Right ventricle myocardium inferior (tissue), 1 donor: ENCODE data around the gene CEBPZ. TPM values are rescaled to one million over a fixed set of nuclear protein-coding genes. Genes with fewer than 3 reads are reported as not detected.
A peak's percentile ranks its signal among the peaks of the same experiment; 100 is the strongest.

Experiments
- ATAC-seq: fragments of 200-7000 bp; cut with Tn5 transposase; one replicate; pipeline ENCODE4 v1.9.1; 2020; ENCODE audit warnings: mild to moderate bottlenecking, moderate library complexity
- DNase-seq: peaks from one replicate; pipeline ENCODE4 v3.0.0; 2021; ENCODE audit errors: missing footprints
- intact Hi-C: fragments of 100-400 bp; cut with DNase I; formaldehyde crosslinking; loops from one replicate; pipeline ENCODE4 v1.11.0; 2022
- total RNA-seq: library from RNA; stranded (reverse); fragmentation: NEBNext Ultra II Directional; extraction: Animal tissue kit (Norgen Biotek cat#: 25700); gene quantifications from one replicate; pipeline ENCODE4 v1.2.1, GENCODE V29; 2021
- donor health status: DM: no; HTN: yes; CAD: no; lungs with severe emphysema.

CEBPZ gene
- total RNA-seq, 1 donor from 2014 or later, result 32.3 TPM

- intact Hi-C loops, result no loop called here
- DNase-seq, result no peak
- no peak for ATAC-seq
Observed at GRCh38 chr2:37190290-37190689, 41.1 kb downstream of the CEBPZ start.

DNA sequence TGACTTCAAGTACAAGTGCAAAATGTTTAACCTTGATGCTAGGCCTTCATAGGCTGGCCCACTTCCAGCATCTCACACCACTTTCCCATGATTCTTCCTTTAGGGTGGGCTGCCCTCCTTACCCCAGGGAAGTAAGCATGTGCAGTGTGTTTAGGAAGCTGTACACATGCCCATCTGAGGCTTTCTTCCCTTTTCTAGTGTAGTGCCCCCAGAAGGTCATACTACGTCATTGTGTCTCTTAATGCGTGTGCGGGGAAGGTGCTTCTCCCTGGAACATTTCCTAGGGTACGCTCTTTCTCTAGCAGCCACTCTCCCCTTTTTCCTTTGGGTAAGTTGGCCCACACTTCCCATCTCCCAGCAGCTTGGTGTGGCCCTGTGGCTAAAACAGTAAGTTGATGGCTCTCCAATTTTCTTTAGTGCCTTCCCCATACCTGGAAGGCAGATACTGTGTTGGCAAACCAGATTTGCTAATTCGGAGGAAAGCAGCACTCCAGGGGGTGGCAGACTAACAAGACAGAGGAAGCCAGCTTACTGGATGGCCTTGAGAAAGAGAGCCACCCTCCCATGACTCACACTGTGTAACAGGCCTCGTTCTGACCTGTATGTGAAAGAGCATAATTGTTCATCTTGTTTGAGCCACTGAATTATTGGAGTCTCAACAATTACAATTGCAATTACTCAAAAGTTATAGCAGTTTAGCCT lies 41.8 kb downstream of the CEBPZ start:
- intact Hi-C loops, result no loop called here
- no peak for DNase-seq
- ATAC-seq, result no peak

DNA sequence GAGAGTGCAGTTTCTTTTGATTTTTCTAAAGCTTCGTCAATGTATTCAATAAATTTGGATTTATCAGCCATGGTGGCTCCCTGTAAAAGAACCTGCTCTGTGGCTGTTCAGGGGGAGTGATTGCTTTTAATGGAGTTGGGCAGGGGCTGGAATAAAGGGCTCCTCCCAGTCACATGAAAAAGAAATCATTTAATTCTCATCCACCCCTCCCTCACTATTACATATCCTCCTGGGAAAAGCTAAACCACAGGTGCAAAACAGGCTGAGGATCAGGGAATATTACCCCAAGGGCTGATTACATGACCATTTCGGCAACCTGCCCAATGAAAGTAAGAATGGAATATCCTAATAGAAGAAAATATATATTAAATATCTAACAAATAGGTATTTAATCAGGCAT lies 42.8 kb downstream of the CEBPZ start, which contains the start of gene SULT6B1:
SULT6B1 (minus strand) TSS at position 101 of the 400 bp plus-strand sequence; CDS start at position 71, 30 bp downstream.
- ATAC-seq (no peak), DNase-seq (no peak)
- intact Hi-C loops, result no loop called here

GRCh38 chr2:37181726-37182684 lies 49.4 kb downstream of the CEBPZ start:
- intact Hi-C loops, result no loop called here
- DNase-seq (no peak), ATAC-seq (no peak)

DNA sequence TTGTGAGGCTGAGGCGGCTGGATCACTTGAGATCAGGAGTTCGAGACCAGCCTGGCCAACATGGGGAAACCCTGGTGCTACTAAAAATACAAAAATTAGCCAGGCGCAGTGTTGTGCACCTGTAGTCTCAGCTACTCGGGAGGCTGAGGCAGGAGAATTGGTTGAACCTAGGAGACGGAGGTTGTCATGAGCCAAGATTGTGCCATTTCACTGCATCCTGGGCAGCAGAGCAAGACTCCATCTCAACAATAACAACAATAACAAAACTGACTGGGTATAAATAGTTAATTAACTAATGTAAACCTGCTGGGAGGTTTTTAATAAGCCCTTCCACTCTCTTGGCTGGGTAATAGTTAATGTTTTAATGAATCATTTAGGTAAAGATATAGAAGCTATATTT lies 50.8 kb downstream of the CEBPZ start:
- intact Hi-C loops, result no loop called here
- DNase-seq, result no peak
- ATAC-seq, result no peak

DNA sequence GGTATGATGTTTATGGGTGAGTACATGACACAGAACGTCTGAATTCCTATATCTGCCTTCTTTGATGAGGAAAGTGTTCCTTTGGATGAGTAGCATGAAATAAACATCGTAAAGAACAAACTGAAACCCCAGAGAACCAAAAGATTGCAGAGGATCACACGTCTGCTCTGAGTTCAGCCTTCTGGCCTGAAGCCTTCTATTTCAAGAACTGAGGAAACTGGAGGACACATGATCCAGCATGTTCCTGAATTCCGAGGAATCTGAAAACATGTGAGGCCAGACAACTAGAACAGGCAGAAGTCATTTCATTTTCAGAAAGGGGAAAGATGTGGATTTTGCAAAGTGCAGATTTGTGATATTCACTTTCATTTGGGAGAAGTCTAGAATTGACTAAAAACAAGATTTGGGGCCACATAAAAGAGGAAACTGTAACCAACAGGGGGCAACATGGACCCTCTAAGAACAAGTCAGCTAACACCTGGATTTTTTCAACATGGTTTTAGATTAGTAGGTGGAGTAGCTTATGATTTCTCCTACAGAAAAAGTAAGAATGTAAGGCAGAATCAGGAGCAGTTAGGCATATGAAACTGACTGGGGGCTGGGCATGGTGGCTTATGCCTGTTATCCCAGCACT lies 51.3 kb downstream of the CEBPZ start:
- ATAC-seq (no peak), DNase-seq (no peak)
- intact Hi-C loops, result no loop called here

GRCh38 chr2:37173741-37174140 lies 57.7 kb downstream of the CEBPZ start:
- intact Hi-C loops, result no loop called here
- DNase-seq (no peak), ATAC-seq (no peak)

GRCh38 chr2:37171624-37171950 lies 59.8 kb downstream of the CEBPZ start:
- no peak for DNase-seq
- intact Hi-C loops, result no loop called here
- no peak for ATAC-seq

- no peak for ATAC-seq
- DNase-seq, result peak; percentile 55
- intact Hi-C loops, result loop anchor here (10.0 kb wide), 1 partner anchor 706 kb away; no protein-coding TSS in a partner anchor
Observed at GRCh38 chr2:37168217-37168981, 63.0 kb downstream of the CEBPZ start.

DNA sequence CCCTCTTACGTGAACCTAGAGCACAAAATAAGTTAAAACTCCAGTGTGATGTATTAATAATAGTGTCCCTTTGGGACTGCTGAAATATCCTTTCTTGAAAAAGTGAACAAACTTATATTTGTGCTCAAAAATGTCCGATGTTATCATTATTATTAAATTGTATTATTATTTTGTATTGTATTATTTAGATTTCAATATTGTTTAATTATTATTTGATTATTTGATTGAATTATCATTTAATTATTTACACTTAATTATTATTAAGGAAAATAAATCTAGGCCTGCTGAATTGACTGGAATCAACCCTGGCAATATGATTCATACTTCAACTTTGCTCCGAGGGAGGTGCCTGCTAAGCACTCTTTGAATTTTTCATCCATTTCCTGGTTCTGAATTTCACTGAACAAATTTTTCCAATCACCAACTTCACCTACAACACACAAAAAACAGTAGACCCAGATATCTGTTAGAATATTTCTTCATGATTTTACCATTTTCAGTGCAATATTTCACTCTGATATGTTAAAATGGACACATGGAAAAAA lies 63.7 kb downstream of the CEBPZ start:
- intact Hi-C loops, result loop anchor here (10.0 kb wide), 1 partner anchor 707 kb away; no protein-coding TSS in a partner anchor
- DNase-seq, result no peak
- no peak for ATAC-seq

- ATAC-seq (no peak), DNase-seq (no peak)
- intact Hi-C loops, result loop anchor here (10.0 kb wide), 1 partner anchor 710 kb away; no protein-coding TSS in a partner anchor
Observed at GRCh38 chr2:37164757-37165156, 66.6 kb downstream of the CEBPZ start.

GRCh38 chr2:37156857-37157714 lies 74.3 kb downstream of the CEBPZ start, which contains the start of gene EIF2AK2:
Gene EIF2AK2, minus strand, starts transcription at chr2:37156980. Its CDS starts 9,174 bp downstream, at chr2:37147806.
- ATAC-seq (peak; percentile 92), DNase-seq (peak; percentile 93)
- intact Hi-C loops, result loop anchor here (2.0 kb wide), 2 partner anchors 40 to 74 kb away; partner anchors contain the start of genes CEBPZ, CEBPZOS and NDUFAF7

DNA sequence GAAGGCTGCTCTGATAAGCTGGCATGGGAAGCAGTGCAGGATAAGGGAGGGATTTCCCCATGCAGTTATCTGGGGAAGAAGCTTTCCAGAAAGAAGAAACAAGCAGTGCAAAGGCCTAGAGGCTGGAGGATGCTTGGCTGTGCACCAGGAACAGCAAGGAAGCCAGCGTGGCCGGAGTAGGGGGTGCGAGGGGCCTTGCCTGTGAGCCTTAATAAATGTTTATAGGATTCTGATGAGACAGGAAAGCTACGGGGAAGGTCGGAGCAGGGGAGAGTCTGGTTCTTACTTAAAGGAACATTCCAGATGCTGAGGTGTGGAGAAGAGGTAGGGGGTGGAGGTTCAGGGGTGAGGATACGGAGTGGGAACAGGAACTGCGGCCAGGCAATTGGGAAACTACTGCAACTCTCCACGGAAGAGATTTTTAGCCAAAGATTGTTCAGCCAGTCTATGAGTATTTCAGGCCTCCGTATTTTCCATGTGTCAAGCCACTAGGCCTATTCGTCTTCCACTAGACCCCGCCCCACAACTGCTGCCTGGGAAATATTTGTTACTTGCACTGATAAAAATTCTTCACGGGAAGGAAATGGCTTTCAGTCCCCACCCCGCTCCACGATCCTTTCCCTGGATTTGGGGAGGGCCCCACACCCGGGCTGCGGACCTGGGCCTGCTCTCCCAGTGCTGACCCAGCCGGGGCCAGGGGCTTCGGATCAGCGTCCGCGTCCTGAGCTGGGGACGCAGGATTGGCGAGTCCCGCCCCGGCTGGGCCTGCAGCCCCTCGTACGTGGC lies 75.1 kb downstream of the CEBPZ start:
- ATAC-seq (peak; percentile 56), DNase-seq (peak; percentile 68)
- intact Hi-C loops, result loop anchor here (2.0 kb wide), 2 partner anchors 41 to 75 kb away; partner anchors contain the start of genes CEBPZ, CEBPZOS and NDUFAF7

GRCh38 chr2:37154785-37155184 lies 76.6 kb downstream of the CEBPZ start:
- ATAC-seq (no peak), DNase-seq (no peak)
- intact Hi-C loops, result no loop called here

- intact Hi-C loops, result no loop called here
- DNase-seq, result no peak
- no peak for ATAC-seq
Observed at GRCh38 chr2:37153224-37153623, 78.2 kb downstream of the CEBPZ start.
